C4-2B (cell line): Measurements from ENCODE around the gene RAB8B.

ENCODE experiments used
- CTCF ChIP-seq: fragments of 450-650 bp; conservative IDR thresholded peaks from 2 replicates; pipeline ENCODE4 v1.5.1; 2017; ENCODE audit warnings: mild to moderate bottlenecking
- ZFX ChIP-seq: fragments of 450-650 bp; IDR thresholded peaks from 2 replicates; pipeline ENCODE4 v1.6.1; 2017

DNA sequence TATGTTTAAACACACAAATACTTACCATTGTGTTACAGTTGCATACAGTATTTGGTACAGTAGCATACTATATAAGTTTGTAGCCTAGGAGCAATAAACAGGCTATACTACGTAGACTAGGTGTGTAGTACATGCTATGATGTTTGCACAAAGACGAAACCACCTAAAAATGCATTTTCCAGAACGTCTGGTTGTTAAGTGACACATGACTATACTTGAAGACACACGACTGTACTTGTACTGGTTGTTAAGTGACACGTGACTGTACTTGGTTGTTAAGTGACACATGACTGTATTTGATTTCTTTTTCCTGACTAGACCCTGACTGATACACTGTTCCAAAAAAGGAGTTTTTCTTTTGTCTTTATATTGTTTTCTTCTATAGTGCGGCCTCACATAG, 34.1 kb downstream of the RAB8B start:
- TF ChIP-seq CTCF (no peak), ZFX (no peak)
